GM20000 (cell line): ENCODE data around the gene LCP1.

ENCODE experiments used
- DNase-seq: peaks from one replicate; pipeline ENCODE4 v3.0.0; 2012; ENCODE audit warnings: low spot score
- TF ChIP-seq, protein P1 (sequence below): IDR thresholded peaks from 2 replicates; pipeline ENCODE4 v1.5.1; 2012; ENCODE audit warnings: mild to moderate bottlenecking, control low read depth; ENCODE audit errors: extremely low read depth, missing control alignments

Gene LCP1

GRCh38 chr13:46146898-46147297 lies 35.1 kb downstream of the LCP1 start:
- TF ChIP-seq, protein P1, sequence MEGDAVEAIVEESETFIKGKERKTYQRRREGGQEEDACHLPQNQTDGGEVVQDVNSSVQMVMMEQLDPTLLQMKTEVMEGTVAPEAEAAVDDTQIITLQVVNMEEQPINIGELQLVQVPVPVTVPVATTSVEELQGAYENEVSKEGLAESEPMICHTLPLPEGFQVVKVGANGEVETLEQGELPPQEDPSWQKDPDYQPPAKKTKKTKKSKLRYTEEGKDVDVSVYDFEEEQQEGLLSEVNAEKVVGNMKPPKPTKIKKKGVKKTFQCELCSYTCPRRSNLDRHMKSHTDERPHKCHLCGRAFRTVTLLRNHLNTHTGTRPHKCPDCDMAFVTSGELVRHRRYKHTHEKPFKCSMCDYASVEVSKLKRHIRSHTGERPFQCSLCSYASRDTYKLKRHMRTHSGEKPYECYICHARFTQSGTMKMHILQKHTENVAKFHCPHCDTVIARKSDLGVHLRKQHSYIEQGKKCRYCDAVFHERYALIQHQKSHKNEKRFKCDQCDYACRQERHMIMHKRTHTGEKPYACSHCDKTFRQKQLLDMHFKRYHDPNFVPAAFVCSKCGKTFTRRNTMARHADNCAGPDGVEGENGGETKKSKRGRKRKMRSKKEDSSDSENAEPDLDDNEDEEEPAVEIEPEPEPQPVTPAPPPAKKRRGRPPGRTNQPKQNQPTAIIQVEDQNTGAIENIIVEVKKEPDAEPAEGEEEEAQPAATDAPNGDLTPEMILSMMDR = no peak
- DNase-seq = no peak

GRCh38 chr13:46145950-46146349 lies 36.0 kb downstream of the LCP1 start:
- TF ChIP-seq, protein P1 = no peak
- DNase-seq = no peak

DNA sequence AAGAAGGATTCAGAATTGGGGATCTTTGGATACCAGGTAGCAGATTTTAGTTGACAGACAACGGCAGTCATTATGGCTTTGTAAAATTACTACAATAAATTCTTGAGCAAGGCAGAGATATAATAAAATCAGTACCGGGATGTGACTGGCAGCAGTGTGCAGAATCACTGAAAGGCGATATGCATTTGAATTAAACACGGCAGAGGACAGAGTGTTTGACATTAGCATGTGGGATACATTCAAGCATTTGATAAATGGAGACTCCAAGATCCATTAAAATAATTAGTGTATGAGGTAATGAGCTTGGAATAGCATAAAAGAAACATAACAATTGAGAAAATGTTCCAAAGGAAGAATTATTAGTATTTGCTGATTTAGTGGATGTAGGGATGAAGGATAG lies 36.8 kb downstream of the LCP1 start:
- TF ChIP-seq, protein P1 = no peak
- no peak for DNase-seq

GRCh38 chr13:46143184-46143701 lies 38.7 kb downstream of the LCP1 start:
- TF ChIP-seq, protein P1 = no peak
- DNase-seq = no peak

DNA sequence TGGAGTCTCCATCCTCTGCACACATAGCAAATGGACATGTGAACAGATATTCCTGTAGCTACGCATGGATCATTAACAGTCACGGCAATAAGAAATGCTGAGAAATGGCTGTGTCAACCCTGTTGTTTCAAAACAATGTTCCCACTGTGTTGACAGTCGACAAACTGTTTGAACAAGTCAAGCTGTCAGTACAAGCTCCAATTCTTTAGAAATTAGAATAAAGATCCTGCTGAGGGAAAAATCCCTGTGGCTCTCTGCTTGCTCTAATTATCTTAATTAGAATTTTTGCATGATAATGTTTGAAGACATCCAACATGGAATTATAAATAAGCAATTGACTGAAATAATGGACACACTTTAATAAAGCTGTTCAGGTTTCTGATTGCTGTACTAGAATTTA lies 39.2 kb downstream of the LCP1 start:
- TF ChIP-seq, protein P1 = no peak

DNA sequence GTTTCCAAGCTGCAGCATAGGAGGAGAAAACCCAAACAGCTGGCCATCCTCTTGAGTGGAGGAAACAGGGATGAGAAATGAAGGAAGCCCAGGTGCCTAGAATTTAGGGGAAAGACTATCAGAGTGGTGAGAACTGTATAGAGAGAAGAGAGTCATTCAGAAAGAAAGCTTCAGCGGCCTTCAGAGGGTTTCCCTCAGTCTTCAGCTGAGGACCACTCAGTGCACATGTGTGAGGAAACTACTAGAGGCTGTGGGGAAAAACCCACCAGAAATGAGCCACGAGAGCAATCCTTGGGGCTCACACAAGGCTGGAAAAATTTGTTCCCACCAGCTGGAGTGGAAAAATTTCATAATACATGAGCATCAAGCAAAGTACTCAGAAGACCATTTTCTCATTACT lies 41.9 kb downstream of the LCP1 start:
- TF ChIP-seq, protein P1 = no peak
- DNase-seq = no peak

More for the DNA sequence above, 39.2 kb downstream of the LCP1 start:
- DNase-seq = no peak

GRCh38 chr13:46137627-46138317 lies 44.2 kb downstream of the LCP1 start:
- TF ChIP-seq, protein P1 = no peak
- no peak for DNase-seq
